Astrocyte of the cerebellum (primary cell): ENCODE results near the gene ARL11.

Source experiments
- DNase-seq: peaks from one replicate; pipeline ENCODE4 v3.0.0-alpha.2; 2011; ENCODE audit warnings: low read depth
- H3K4me3 ChIP-seq: 2 replicates; pipeline ENCODE4 v1.5.1; 2011; ENCODE audit warnings: mild to moderate bottlenecking, low read depth, low read length, moderate library complexity
- CTCF ChIP-seq: IDR thresholded peaks from 2 replicates; pipeline ENCODE4 v1.5.1; 2012; ENCODE audit warnings: low read length, low read depth, moderate library complexity, mild to moderate bottlenecking; ENCODE audit errors: missing control alignments
- in situ Hi-C: cut with HindIII; loops from 2 replicates; pipeline ENCODE4 v1.10.0; 2017; ENCODE audit warnings: low sequenced_read_pairs

ARL11 gene

GRCh38 chr13:49636705-49637104, 8.4 kb downstream of the ARL11 start:
- in situ Hi-C loops = no loop called here
- no peak overlapping the region for H3K4me3 ChIP-seq

GRCh38 chr13:49638030-49638743, 9.9 kb downstream of the ARL11 start:
- DNase-seq = no peak
- H3K4me3 ChIP-seq = no peak overlapping the region
- in situ Hi-C loops = no loop called here
- no peak for TF ChIP-seq CTCF

More at GRCh38 chr13:49636705-49637104, 8.4 kb downstream of the ARL11 start:
- TF ChIP-seq CTCF = no peak
- DNase-seq = no peak

GRCh38 chr13:49638744-49639072, 10.4 kb downstream of the ARL11 start:
- in situ Hi-C loops = no loop called here

GRCh38 chr13:49641801-49642291, 13.5 kb downstream of the ARL11 start:
- DNase-seq = no peak
- no peak overlapping the region for H3K4me3 ChIP-seq
- in situ Hi-C loops = no loop called here
- TF ChIP-seq CTCF = no peak

More at GRCh38 chr13:49638744-49639072, 10.4 kb downstream of the ARL11 start:
- no peak overlapping the region for H3K4me3 ChIP-seq
- no peak for DNase-seq
- no peak for TF ChIP-seq CTCF

- in situ Hi-C loops = no loop called here
- no peak overlapping the region for H3K4me3 ChIP-seq
- TF ChIP-seq CTCF = no peak
- no peak for DNase-seq
These were observed 14.8 kb downstream of the ARL11 start for GRCh38 chr13:49643035-49643646.

GRCh38 chr13:49645451-49645850, 17.1 kb downstream of the ARL11 start:
- in situ Hi-C loops = no loop called here
- no peak for TF ChIP-seq CTCF
- DNase-seq = no peak

More at GRCh38 chr13:49645451-49645850, 17.1 kb downstream of the ARL11 start:
- H3K4me3 ChIP-seq = no peak overlapping the region
